Hematopoietic multipotent progenitor cell treated with erythropoietin and hydrocortisone succinate and interleukin-3 and kit ligand, for 4 days (in vitro differentiated cells): ENCODE results near the gene MAP7D1.

Experiments used
- DNase-seq: peaks from one replicate; pipeline ENCODE4 v3.0.0-alpha.2; 2015

The MAP7D1 gene

DNA sequence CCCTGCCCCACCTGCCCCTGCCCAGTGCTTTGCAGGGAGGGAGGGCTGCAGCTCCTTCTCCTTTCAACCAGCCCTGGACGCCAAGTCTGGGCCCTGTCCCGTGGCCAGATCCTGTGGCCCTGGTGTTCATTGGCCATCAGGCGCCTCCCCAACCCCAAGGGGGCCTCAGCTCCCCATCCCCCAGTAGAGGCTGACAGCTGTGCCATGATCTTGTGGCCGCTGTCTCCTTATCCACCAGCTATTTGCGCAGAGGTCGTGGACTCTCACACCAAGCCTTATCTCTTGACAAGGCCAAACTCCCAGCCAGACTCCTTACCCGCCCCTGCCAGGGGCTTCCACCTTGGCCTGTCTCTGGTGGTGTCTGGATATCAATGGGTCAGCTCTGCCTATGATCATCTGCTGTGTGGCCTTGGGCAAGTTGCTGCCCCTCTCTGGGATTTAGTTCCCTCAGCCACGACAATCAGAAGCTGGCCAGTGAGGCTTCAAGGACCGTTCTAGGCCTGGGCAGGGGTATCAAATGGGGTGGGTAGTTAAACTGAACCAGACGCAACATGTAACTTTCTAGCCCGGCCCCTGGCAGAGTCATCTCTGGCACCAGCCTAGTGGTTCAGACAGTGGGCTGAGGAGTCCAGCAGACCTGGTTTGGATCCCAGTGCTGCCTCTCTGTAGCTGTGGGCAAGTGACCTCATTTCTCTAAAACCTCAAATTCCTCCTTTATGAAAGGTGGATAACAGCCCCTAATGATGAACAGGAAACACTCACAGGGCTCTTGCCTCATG, 27.6 kb upstream of the MAP7D1 start:
- DNase-seq = peak; percentile 54

DNA sequence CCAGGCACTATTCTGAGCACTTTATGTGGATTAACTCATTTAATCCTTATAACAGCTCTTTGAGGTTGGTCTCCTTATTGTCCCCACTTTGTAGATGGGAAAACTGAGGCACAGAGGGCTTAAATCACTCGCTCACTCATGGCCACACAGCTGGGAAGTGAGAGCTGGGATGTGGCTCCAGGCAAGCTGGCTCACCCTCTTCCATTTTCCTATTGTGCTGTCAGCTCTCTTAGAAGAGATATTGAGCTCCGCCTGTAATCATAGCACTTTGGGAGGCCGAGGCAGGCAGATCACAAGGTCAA, 27.1 kb upstream of the MAP7D1 start:
- no peak for DNase-seq

DNA sequence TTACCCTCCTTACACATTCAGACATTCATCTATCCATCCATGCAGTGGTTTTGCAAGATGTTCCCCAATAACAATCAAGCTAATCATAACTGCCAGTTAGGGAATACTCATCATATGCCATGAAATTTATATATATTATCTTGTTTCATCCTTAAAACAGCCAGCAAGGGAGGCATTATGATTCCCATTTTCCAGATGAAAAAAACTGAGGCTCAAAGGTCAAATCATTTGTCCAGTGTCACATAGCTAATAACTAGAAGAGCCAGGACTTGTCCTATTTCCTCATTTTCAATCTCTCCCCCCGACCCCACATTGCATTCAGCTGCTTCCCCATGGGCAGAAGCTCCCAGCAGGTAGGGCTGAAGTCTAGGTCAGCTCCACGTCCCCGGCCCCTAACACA, 23.9 kb upstream of the MAP7D1 start:
- no peak for DNase-seq

DNA sequence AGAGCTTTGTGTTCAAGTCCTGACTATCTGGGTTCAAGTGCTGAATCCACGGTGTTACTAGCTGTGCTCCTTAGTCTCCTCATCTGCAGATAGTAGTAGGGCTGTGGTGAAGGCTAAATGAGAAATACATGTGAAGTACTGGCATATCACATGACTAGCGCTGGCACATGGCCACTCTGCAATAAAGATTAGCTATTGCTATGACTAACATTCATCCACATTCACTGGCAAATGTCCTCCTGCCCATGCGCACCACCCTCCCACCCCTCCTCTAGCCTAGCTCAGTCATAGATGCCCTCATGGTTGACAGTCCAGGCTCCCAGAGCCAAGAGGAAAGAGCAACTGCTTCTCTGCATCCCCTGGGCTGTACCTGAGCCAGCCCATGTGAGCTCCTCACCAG, 22.5 kb upstream of the MAP7D1 start:
- DNase-seq = peak; percentile 70

DNA sequence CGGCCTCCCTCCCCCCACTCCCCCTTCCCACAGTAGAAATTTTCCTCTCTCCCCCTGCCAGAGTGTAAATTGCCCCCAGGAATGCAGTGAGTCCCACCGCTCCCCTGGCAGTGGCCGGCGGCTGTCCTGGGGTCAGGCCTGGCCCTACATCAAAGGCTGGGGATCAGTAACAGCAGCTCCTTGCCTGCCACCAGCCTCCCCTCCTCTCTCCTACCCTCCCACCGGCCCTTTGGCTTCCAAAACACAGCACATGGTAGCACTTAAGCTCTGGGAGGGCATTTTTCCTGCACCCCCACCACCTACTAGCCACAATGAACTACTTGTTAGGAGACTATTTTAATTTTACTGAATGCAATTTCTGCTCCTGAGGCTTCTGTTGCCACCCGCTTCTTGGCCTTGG, 21.9 kb upstream of the MAP7D1 start:
- DNase-seq = no peak

DNA sequence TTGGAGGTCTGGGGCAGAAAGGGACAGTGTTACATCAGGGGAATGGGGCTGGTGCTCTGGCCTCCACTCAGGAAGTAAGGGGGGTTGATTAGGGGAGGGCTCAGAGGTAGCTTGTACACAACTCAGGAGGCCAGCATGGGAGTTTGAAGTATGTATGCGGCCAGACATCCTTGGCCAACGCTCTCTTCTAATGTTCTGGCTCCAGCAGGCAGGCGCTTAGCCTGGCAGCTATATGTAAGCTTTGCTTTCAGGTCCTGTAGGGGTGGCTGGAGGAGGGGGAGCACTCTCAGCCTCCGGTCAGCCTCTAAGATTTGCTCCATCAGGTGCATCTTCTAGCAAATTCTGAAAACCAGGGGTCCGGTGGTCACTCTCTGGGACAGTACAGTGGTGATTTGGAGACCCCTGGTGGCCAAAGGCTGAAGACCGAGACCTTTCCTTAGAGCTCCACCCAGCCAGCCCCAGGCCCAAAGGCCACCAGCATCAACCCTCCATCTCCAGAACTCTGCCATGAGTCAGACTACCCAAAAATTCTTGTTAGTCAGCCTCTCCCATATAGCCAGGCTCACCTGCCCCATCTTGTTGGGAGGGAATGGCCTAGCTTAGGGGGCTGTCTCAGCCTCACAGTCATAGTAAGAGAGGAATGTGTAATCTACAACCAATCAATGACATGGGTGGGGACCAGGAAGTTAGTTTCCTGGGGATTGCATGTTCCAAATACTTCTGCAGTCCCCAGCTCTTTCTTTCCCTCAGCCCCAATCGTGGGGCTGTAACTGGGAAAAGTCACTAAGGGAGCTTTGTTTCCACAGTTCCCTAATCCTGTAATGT, 21.2 kb upstream of the MAP7D1 start:
- DNase-seq = peak; percentile 79

DNA sequence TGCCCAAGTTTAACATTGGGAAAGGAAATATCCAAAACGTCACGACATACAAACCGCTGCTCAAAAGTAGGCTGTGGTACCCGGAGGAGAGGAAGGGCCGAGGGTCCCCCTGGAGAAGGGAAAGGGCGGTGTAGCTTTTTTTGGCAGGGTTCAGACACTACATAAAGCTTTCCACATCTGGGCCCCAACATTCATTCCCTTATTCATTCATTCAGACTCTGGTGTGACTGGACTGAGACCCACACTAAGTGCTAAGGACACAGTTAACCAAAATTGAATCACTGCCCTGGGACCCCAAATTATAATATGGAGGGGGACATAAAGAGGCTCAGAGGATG, 20.7 kb upstream of the MAP7D1 start:
- no peak for DNase-seq

DNA sequence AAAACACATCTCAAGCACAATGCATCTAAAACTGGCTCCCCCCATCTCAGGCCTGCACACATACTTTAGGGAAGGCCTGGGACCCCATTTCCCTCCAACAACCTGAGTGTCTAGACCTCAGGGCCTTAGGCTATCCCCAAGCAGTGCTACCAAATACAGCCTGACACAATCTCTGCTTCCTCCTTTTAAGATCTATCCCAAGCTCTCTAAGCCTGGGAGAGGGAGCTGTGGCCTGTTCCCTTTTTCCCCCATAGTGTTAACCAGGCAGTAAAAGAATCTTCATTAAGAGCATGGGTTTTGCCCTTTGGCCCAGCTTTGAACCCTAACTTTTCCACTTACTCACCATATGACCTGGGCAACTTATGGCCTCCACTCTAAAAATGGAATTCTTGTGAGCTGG, 20.2 kb upstream of the MAP7D1 start:
- no peak for DNase-seq

DNA sequence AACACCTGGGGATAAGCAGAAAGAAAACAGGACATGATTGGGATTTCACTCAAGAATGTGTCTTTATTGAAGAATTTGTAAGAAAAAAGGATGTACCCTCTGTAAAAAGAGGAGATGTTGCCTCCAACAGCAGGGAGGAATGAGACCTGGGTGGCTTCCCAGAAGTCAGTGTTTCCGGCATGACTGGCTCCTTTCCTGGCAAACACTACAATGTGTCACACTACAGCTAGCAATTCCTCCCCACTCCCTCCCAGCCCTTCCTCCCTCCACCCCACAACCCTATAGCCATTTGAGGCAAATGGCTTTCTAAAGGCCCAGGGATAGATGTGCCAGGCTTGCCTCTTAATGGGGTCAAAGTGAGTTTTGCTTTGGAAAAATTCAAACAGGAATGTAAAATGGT, 19.4 kb upstream of the MAP7D1 start:
- DNase-seq = no peak

DNA sequence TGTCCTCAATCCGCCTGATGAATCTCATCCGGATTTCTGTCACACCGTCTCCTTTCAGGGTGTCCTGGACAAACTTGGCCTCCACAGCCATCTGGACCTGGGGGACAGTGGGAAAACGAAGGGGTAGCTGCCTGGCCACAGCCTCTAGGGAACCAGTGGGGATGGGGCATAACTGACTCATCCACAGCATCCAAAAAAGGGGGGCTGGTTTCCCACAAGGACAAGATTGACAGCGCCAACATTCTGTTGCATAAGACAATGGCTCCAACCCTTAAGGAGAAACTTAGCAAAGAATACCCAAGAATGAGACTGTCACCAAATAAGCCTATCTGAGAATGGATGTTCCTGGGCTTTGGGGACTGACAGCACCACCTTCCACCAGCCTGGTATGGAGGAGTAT, 18.7 kb upstream of the MAP7D1 start:
- no peak for DNase-seq

DNA sequence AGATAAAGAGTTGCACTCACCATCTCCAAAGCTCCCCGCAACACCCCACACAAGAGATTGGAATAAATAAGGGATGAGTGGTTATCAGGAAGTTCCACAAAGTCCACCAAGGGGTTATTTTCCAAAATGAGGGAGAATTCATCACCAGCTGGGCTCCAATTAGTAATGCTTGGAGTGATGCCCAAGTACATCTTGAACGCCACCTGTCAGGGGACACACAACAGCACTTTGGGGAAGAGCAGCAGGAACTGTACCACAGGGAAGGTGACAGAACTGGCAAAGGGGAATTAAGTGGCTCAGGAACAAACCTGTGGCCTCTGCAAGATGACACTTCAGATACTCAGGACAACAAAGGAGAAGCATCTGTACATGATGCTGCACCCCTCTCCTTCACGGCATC, 18.2 kb upstream of the MAP7D1 start:
- no peak for DNase-seq

DNA sequence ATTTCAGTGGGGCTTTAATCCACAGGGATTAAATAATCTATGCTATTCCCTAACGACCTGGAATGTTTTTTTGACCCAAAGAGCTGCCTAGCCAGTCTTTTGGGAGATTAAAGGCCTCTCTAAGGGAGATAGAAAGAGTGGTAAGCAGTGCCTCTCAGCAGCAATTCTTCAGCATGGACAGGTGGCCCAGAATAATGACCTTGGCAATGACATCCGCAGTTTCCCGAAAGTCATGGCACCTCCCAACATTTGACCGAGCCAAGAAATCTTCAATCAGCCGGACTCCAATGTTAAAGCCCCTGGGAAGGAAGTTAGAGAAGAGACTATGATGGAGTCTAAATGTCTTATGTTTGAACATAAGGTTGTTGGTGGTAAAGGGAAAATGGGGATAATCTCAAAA, 16.4 kb upstream of the MAP7D1 start:
- no peak for DNase-seq

DNA sequence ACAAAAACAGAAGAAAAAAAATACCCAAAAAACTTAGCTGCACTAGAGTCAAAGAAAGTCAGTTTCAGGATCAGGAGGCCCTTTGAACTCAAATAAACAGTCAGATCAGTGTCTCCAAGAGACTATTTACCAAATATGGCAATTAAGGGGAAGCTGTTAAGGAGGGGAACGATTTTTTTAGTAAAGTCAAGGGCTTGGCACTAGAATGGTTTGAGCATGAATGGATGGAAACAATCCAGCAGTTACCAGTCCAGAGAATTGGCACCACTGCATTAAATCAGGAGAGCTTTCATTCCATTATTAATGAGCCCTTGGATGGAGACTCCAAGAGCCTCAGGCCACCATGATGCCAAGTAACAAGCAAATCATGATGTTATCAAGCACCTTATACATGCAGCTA, 13.8 kb upstream of the MAP7D1 start:
- DNase-seq = peak; percentile 41

DNA sequence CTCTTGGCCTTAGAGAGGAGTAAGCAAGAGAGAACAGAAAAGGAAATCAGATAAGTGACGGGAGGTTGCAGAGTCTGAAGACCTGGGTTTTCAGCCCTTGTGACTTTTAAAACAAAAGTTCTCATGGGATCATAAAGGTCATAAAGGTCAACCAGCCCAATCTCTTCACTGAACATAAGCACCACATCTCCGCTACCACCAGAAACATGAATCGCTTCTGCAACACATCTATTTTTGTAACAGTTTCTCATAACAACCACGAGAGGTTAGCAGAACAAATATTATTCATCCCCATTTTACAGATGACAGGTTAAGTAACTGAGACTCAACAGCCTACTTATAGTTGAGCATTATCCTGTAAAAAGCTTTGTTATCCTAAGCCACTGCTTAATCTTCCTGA, 12.5 kb upstream of the MAP7D1 start:
- no peak for DNase-seq

DNA sequence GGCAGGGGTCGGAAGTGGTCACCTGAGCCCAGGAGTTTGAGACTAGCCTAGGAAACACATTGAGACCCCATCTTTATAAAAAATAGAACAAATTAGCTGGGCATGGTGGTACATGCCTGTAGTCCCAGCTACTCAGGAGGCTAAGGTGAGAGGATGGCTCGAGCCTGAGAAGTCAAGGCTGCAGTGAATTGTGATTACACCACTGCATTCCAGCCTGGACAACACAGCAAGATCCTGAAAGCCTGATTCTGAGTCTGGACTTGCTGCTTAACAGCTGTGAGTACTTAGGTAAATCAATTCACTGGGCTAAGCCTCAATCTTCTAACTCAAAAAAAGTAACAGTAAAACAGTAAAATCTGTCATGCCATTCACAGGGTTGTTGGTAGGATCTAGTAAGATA, 11.5 kb upstream of the MAP7D1 start:
- DNase-seq = peak; percentile 39

DNA sequence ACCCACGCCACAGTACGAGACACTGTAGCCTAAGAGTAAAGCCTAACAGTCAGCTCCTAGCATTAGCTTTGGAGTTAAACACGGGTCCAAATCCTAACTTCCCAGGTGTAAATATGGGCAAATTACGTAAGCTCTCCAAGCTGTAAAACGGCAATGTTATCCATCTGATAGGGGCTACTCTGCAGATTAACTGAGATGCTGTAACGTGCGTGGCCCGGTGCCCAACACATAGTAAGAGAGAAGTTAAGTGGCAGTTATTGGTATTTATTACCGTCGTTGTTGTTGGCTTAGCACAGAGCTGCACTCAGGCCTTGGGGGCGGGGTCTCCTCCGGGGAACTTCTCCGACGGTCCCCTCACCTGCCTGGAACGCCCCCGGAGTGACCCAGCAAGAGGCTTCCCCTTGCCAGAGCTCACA, 7.1 kb upstream of the MAP7D1 start:
- no peak for DNase-seq

DNA sequence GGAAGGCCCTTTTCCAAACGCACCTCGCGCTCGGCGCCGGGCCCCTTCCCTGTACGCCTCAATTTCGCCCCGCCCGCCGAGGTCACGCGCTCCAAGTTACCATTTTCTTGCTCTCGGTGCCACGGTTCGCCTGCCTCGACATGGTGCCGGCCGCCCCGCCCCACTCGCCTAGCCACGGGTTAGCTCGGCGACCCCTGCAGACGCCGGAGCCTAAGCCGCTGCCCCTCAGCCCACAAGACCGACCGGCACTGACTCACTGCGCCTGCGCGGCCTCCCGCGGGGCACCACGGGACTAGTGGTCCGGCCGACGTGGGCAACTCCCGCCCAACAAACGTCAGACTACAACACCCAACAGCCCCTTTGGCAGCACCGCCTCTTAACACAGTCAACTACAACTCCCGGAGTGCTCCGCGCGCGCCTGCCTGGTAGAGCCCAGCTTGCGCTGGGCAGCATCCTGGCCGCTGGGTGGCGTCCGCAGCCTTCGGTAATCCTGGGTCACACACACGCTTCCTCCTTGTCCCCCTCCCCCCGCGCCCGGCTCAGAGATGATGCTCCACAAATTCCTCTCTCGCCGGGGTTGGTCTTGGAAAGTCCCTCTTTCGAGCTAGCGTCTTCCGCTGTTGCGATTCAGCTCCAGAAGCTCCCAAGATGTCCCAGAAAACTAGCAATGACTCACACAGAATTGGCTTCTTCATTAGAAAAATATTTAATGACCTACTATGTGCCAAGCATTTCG, 6.6 kb upstream of the MAP7D1 start, which contains the start of gene TRAPPC3:
Gene TRAPPC3 (minus strand): TSS at position 250 of the 736 bp plus-strand sequence. CDS start 108 bp downstream, at position 142.
- DNase-seq = peak; percentile 100

DNA sequence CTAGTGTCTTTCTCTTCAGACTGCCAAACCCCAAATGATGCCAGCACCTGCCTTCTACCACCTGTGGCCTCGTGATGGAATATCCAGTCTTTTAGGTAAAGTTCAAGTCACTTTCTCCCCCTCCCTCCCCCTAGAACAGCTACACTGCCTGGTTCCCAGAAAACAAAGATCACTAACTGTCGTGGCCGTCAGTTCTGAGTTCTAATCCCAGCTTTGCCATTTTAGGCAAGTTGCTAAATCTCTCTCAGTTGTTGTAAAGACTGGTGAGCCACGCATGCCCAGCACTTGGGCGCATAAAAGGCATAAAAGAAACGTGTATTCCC, 6.0 kb upstream of the MAP7D1 start:
- peak; percentile 34 for DNase-seq

DNA sequence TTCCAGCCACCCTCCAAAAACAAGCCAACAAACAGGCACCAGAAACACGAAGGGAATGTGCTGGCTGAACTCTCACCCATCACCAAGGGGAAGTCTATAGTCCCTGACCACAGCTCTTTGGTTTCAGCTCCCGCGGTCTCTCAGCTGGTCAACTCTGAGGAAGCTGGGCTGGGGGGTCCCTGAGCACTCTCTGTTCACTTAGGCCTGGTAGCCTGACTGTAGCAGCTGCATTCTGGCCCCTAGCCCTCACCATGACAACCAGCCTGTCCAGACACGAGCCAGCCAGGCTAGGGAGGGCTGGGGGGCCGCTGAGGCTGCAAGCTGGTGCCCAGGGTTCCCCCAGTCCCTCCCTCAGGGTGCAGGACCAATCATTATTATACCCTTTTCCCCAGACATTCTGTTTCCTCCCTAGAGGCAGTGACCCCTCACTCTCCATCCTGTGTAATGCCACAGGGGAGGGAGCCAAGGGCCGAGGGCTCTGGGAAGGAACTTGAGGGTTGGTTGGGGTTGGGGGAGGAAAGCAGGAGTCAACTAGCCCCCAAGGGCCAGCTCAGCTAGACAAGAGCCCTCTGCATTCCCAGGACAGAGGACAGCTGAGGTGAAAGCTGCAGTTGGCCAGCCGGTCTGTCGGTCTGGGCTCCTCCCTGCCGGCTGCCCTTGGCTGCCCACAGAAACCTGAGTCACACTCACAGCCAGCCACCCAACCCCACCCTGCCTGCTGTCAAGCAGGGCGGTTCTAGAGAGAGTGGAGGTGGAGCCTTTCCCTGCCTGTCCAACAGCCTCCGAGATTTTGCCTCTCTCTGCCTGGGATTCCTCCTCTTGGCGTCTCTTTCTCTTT, 5.4 kb upstream of the MAP7D1 start:
- peak; percentile 96 for DNase-seq

DNA sequence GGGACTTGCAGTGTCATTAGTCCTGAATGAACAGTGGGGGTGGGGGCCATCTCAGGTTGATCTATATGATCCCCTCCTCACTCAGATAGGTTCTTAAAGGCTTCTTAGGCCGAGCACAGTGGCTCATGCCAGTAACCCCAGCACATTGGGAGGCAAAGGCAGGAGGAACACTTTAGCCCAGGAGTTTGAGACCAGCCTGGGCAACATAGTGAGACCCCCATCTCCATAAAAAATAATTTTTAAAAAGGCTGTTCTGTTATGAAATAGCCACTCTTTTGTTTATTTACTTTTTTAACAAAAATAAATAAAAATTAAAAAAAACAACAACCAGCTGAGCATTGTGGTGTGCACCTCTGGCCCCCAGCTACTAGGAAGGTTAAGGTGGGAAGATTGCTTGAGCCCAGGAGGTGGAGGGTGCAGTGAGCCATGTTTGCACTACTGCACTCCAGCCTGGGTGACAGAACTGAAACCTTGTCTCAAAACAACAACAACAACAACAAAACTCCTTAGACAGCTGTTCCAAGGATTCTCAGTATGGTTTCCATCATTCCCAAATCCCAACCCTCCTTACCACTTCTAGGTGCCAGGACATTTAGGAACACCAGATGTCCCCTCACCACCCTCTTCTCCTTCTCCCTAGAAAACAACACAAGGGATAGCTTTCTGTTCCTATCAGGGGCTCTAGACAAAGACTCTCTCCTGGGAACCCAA, 4.7 kb upstream of the MAP7D1 start:
- no peak for DNase-seq

DNA sequence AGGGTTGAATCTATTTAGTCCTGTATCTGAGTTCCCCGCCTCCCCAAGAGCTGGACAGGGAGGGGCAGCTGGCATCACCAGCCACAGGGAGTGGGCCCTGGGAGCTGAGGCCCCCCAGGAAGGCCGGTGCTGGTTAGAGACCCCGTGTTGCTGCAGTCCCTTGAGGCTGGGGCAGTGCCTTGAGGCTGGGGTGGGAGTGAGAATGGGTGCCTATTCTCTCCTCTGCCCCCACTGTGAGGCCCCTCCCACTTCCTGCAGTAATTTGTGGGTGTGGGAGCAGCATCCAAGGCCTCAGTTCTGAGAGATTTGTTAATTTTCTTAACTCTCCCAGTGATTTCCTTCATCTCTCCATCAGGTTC, 4.1 kb upstream of the MAP7D1 start:
- DNase-seq = peak; percentile 64

DNA sequence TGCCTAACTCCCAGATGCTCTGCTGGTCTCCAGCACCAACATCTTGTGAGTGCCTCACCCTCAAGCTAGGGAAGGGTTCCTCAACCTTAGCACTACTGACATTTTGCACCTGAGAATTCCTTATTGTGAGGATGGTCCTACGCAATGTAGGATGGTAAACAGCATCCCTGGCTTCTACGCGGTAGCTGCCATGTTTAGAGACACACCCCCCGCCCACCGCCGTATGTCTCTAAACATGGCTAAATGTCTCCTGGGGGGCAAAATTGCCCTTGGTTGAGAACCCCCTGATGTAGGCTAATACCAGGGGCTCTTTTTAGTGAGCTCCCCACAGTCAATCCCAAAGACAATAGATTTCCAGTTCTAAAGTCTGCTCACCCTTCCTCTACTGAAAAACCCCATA, 2.5 kb upstream of the MAP7D1 start:
- no peak for DNase-seq

DNA sequence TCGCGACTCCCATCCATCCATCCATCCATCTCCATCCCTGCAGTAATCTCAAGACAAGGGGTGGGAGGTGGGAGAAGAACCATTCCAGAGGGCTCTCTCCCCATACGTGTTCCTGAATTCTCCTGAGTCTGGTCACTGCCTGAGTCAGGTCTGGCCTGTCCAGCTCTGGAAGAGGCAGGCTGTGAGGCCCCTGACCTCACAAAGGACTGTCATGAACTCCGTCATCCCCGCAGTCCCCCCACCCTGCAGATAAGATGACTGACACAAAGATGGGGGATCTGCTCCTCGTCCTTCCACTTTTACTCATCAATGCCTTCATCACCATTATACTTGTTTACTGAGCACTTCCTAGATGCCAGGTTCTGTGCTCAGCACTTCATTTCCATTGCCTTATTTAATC, 1.6 kb upstream of the MAP7D1 start:
- no peak for DNase-seq
